Osteoblast (primary cell): Measurements from ENCODE around the gene ADARB2. TPM values are rescaled to one million over a fixed set of nuclear protein-coding genes. Genes with fewer than 3 reads are reported as not detected.

Experiments
- DNase-seq: peaks from one replicate; pipeline ENCODE4 v3.0.0; 2011; ENCODE audit warnings: low spot score, mixed read lengths; ENCODE audit not compliant: insufficient read length; ENCODE audit errors: missing footprints
- H2AFZ ChIP-seq: 2 replicates; pipeline ENCODE4 v1.6.0; 2011; ENCODE audit warnings: mild to moderate bottlenecking, low read length
- H3K27ac ChIP-seq: 2 replicates; pipeline ENCODE4 v1.5.1; 2011; ENCODE audit warnings: mild to moderate bottlenecking, low read depth, low read length, moderate library complexity
- H3K27me3 ChIP-seq: 2 replicates; pipeline ENCODE4 v1.6.0; 2012; ENCODE audit warnings: mild to moderate bottlenecking, control low read depth, inconsistent platforms, low read length, moderate library complexity; ENCODE audit not compliant: insufficient read depth
- H3K36me3 ChIP-seq: 2 replicates; pipeline ENCODE4 v1.5.1; 2011; ENCODE audit warnings: mild to moderate bottlenecking, low read length, control low read depth, moderate library complexity; ENCODE audit not compliant: insufficient read depth
- H3K4me1 ChIP-seq: 2 replicates; pipeline ENCODE4 v1.5.1; 2011; ENCODE audit warnings: mild to moderate bottlenecking, low read length, control low read depth, moderate library complexity; ENCODE audit not compliant: insufficient read depth
- H3K4me2 ChIP-seq: 2 replicates; pipeline ENCODE4 v1.6.0; 2011; ENCODE audit warnings: mild to moderate bottlenecking, low read length; ENCODE audit not compliant: insufficient read depth
- H3K4me3 ChIP-seq: fragments of 200-600 bp; sonication (generic); 3 replicates; pipeline ENCODE4 v1.5.1; 2012; ENCODE audit warnings: mild to moderate bottlenecking, low read length, inconsistent platforms; ENCODE audit not compliant: insufficient read depth
- H3K79me2 ChIP-seq: 2 replicates; pipeline ENCODE4 v1.6.0; 2012; ENCODE audit warnings: mild to moderate bottlenecking, low read length, control low read depth, inconsistent platforms; ENCODE audit not compliant: insufficient read depth
- H3K9me3 ChIP-seq: 2 replicates; pipeline ENCODE4 v1.5.1; 2011; ENCODE audit warnings: low read depth, low read length, control low read depth
- H4K20me1 ChIP-seq: 2 replicates; pipeline ENCODE4 v1.6.0; 2012; ENCODE audit warnings: mild to moderate bottlenecking, low read length, control low read depth; ENCODE audit not compliant: insufficient read depth
- total RNA-seq: library from RNA; depleted of rRNA; stranded (reverse); fragments of >200 nt; gene quantifications from 2 replicates; pipeline ENCODE4 v1.2.3, GENCODE V29; 2012
- TF ChIP-seq, protein P1 (sequence below): IDR thresholded peaks from 2 replicates; pipeline ENCODE4 v1.5.1; 2011; ENCODE audit warnings: mild to moderate bottlenecking, low read depth, low read length, moderate library complexity; ENCODE audit errors: extremely low read depth

The ADARB2 gene
- total RNA-seq, 1 donor, result not detected

DNA sequence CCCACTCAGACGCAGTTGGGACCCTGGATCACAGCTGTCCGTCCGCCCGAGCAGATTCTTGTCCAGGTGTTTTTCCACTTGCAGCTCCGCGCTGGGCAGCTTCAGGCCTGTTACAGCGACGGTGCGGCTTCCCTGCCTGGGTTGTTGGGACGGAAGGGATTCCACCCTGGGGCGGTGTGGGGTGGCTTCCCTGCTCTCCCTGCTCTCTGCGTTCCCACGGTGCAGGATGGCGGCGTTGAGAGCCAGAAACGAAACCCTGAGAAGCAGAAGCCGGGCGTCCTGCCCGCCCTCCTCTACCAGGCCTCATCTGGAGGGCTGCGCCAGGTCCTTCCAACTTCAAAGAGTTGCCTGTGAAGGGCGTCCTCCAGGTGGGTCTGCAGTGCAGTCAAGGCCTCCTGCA is 194.4 kb downstream of the ADARB2 start:
- DNase-seq, result peak; percentile 18
- Histone ChIP-seq H3K4me3 (no peak overlapping the region), H2AFZ (no peak overlapping the region), H3K36me3 (no peaks in the 10 kb centered on the region), H3K9me3 (no peaks in the 10 kb centered on the region), H3K27ac (no peak overlapping the region), H3K27me3 (no peaks in the 10 kb centered on the region), H4K20me1 (no peaks in the 10 kb centered on the region), H3K4me2 (no peak overlapping the region), H3K4me1 (no peaks in the 10 kb centered on the region), H3K79me2 (no peaks in the 10 kb centered on the region)
- TF ChIP-seq, protein P1, sequence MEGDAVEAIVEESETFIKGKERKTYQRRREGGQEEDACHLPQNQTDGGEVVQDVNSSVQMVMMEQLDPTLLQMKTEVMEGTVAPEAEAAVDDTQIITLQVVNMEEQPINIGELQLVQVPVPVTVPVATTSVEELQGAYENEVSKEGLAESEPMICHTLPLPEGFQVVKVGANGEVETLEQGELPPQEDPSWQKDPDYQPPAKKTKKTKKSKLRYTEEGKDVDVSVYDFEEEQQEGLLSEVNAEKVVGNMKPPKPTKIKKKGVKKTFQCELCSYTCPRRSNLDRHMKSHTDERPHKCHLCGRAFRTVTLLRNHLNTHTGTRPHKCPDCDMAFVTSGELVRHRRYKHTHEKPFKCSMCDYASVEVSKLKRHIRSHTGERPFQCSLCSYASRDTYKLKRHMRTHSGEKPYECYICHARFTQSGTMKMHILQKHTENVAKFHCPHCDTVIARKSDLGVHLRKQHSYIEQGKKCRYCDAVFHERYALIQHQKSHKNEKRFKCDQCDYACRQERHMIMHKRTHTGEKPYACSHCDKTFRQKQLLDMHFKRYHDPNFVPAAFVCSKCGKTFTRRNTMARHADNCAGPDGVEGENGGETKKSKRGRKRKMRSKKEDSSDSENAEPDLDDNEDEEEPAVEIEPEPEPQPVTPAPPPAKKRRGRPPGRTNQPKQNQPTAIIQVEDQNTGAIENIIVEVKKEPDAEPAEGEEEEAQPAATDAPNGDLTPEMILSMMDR, result no peak

DNA sequence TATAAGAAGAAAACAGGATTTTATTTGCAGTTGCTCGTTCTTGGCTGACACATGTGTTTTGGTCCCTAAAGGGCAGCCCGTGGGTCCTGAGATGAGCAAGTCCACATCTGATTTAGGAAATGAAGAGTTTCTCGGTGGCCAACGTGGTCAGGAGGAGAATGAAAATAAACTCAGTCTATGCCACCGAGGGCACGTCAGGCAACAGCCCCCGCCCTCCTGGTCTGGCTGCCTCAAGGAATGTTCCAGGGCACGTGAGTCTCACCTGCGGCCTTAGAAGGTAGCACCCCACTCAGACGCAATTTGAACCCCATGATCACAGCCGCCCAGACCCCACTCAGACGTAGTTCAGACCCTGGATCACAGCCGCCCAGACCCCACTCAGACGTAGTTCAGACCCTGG is 197.2 kb downstream of the ADARB2 start:
- no peaks in the 10 kb centered on the region for H3K36me3 ChIP-seq
- no peak overlapping the region for H3K27ac ChIP-seq
- no peaks in the 10 kb centered on the region for H3K79me2 ChIP-seq
- H3K27me3 ChIP-seq, result no peaks in the 10 kb centered on the region
- H2AFZ ChIP-seq, result no peak overlapping the region
- TF ChIP-seq, protein P1, result no peak
- DNase-seq, result peak; percentile 50
- H4K20me1 ChIP-seq, result no peaks in the 10 kb centered on the region
- no peak overlapping the region for H3K4me3 ChIP-seq
- no peaks in the 10 kb centered on the region for H3K9me3 ChIP-seq
- H3K4me2 ChIP-seq, result no peak overlapping the region
- H3K4me1 ChIP-seq, result no peaks in the 10 kb centered on the region

DNA sequence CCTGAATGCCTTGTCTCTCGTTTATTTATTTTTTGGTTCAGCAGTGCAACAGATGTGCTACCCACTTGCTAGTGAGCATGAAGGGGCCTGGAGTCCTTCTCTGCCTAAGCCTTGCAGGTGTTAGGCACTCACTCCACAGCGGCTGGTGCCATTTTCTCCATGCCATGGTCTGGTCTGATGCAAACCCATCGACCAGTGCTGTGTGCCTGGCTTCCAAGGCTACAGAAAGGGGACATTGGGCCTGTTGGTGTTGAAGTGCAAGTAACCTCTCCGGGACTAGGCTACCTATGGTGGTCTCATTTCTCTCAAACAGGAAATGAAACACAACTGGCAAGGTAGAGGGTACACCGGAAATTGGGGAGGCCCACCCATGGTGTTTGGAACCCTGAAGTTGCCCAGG is 198.1 kb downstream of the ADARB2 start:
- no peak overlapping the region for H3K4me3 ChIP-seq
- H3K4me2 ChIP-seq, result no peak overlapping the region
- H3K36me3 ChIP-seq, result no peaks in the 10 kb centered on the region
- TF ChIP-seq, protein P1, result no peak
- H3K4me1 ChIP-seq, result no peaks in the 10 kb centered on the region
- no peaks in the 10 kb centered on the region for H3K27me3 ChIP-seq
- no peaks in the 10 kb centered on the region for H3K79me2 ChIP-seq
- DNase-seq, result peak; percentile 58
- H4K20me1 ChIP-seq, result no peaks in the 10 kb centered on the region
- H2AFZ ChIP-seq, result no peak overlapping the region
- H3K9me3 ChIP-seq, result no peaks in the 10 kb centered on the region
- no peak overlapping the region for H3K27ac ChIP-seq

DNA sequence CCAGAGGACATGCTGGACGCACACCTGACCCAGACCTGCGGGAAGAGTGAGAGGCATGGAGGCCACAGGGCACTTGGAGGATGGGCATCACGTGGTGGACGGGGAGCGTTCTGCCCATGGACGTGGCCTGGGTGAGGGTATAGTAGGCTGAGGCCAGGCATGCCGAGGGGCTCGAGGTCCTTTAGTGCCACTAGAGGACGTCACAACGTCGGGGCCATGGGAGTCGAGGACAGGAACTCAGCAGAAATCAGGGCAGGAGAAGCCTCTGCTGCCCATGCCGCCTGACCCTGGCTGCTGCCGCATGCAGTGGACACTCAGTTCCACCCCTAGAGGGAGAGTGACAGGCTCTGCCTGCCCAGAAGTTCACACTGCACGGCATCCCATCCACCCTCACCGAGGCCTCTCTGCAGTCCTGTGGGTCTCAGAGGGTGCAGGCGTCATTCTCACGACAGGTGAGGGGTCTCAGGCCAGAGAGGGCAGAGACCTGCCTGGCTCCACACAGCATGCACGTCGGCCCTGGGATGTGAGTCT is 198.7 kb downstream of the ADARB2 start:
- Histone ChIP-seq H3K27me3 (no peaks in the 10 kb centered on the region), H4K20me1 (no peaks in the 10 kb centered on the region), H3K9me3 (no peaks in the 10 kb centered on the region), H3K36me3 (no peaks in the 10 kb centered on the region), H3K4me1 (no peaks in the 10 kb centered on the region), H3K27ac (no peak overlapping the region), H3K4me3 (no peak overlapping the region), H3K79me2 (no peaks in the 10 kb centered on the region), H3K4me2 (no peak overlapping the region), H2AFZ (no peak overlapping the region)
- DNase-seq, result peak; percentile 36
- TF ChIP-seq, protein P1, result no peak
